ENCODE measurements around the gene BOLA2B. TPM values are rescaled to one million over a fixed set of nuclear protein-coding genes. Genes with fewer than 3 reads are reported as not detected.

BOLA2B gene
- total and polyA plus RNA-seq, 2 of the 4 experiments (the other 2 are of a cell fraction) = 121 to 301 TPM

DNA sequence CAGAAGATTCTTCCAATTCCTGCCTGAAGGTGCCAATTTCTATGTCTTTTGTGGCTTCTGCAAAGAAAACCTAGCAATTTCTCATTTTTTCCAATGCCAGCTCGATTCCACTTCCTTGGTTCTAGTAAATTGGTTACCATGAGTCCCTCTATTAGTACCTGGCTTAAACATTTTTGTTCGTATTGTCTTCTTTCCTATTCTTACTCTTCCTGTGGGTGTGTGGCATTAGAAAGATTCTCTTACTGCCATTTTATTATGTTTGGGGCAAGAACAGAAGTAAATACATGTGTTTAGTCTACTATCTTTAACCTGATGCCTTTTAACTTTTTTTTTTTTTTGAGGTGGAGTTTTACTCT lies 50.1 kb downstream of the BOLA2B start:
- Histone ChIP-seq H4K91ac (ENCODE audit: insufficient read depth, low read depth, low read length) (no peak overlapping the region), H3K36me3 (ENCODE audit: control insufficient read depth, insufficient read depth, low read length) (no peaks in the 10 kb centered on the region), H2BK120ac (ENCODE audit: low read depth, low read length) (no peak overlapping the region), H2AK5ac (ENCODE audit: low read depth, low read length) (no peak overlapping the region), H3K14ac (replicated peaks; ENCODE audit: low read depth, low read length) (no peak overlapping the region), H4K8ac (ENCODE audit: low read depth in 2 of 2, low read length in 2 of 2) (no peak overlapping the region), H3K4ac (ENCODE audit: low read depth, low read length) (no peak overlapping the region), H3K9me3 (ENCODE audit: control insufficient read depth, insufficient read depth, low read length) (no peaks in the 10 kb centered on the region), H2BK20ac (ENCODE audit: low read depth, low read length) (no peak overlapping the region), H3K4me3 (ENCODE audit: insufficient read depth, low read depth, low read length) (no peak overlapping the region), H3K4me2 (ENCODE audit: low read depth, low read length) (no peak overlapping the region), H2AFZ (replicated peaks; ENCODE audit: low read length, poor library complexity) (no peak overlapping the region), H2BK15ac (ENCODE audit: low read depth, low read length) (no peak overlapping the region), H3K9ac (ENCODE audit: low read depth, low read length) (no peak overlapping the region), H2BK5ac (ENCODE audit: low read depth, low read length, poor library complexity, severe bottlenecking) (no peak overlapping the region), H3K9me1 (ENCODE audit: insufficient read depth, low read length) (no peaks in the 10 kb centered on the region), H2AK9ac (replicated peaks; ENCODE audit: low read depth, low read length, poor library complexity) (no peak overlapping the region), H3K23ac (ENCODE audit: low read depth, low read length) (no peak overlapping the region), H4K5ac (ENCODE audit: low read depth, low read length) (no peak overlapping the region), H4K20me1 (ENCODE audit: insufficient read depth, low read length) (no peaks in the 10 kb centered on the region), H3K4me1 (ENCODE audit: control insufficient read depth, insufficient read depth, low read length) (no peaks in the 10 kb centered on the region), H3K27ac (ENCODE audit: insufficient read depth, low read length) (no peak overlapping the region), H3K27me3 (ENCODE audit: control insufficient read depth, insufficient read depth, low read length) (peaks cover 2% of the 10 kb centered on the region), H3K18ac (ENCODE audit: low read depth, low read length) (no peak overlapping the region), H3K56ac (ENCODE audit: extremely low read depth, insufficient read depth, low read length) (no peak overlapping the region), H3K79me1 (ENCODE audit: low read depth in 1 of 2, low read length in 2 of 2) (no peaks in the 10 kb centered on the region)
- no peak for TF ChIP-seq RCOR1 (IDR thresholded peaks at IDR 0.05; ENCODE audit: insufficient replicate concordance, low read length)
- no peak for TF ChIP-seq MXI1 (IDR thresholded peaks at IDR 0.05; ENCODE audit: borderline replicate concordance, low read depth, low read length)
- TF ChIP-seq CHD1 (IDR thresholded peaks at IDR 0.05; ENCODE audit: low read depth, low read length) = no peak
- no peak for TF ChIP-seq POLR2A (IDR thresholded peaks at IDR 0.05; ENCODE audit: low read depth, low read length)
- TF ChIP-seq MAZ (IDR thresholded peaks at IDR 0.05; ENCODE audit: borderline replicate concordance, low read depth, low read length) = no peak
- POLR2A ChIA-PET (ENCODE audit: unreplicated experiment) = no interaction called here
- intact Hi-C loops (cut with micrococcal nuclease) = no loop called here
- in situ Hi-C loops (cut with MboI; ENCODE audit: low sequenced_read_pairs) = no loop called here
- WGBS, 2 experiments (ENCODE audit: extremely low coverage in 2 of 2, insufficient read length in 1 of 2) = no CpG with 5 or more reads among the region's 2 CpGs
- no TSS peak for BruUV-seq (replicated peaks)
- dilution Hi-C loops (cut with HindIII; ENCODE audit: low sequenced_read_pairs, unreplicated experiment) = no loop called here
- DNase-seq (no peak), ATAC-seq (ENCODE audit: low read depth) (no peak)
- CTCF ChIA-PET = no interaction called here

Small RNA genes lying within 50 kb of the gene (microRNA-seq; reads per million reads assigned to microRNA genes)
- gene AC106782.4 (ENCODE audit: insufficient read depth, insufficient read length) = not detected

Small RNA genes lying within 50 kb of the gene (small RNA-seq; reads per million reads assigned to genes)
- 0 reads per million in 5 experiments for gene AC106782.4

Other genes with a start within 250 kb of the BOLA2B start
- 44.2 and 47.0 TPM in 2 replicates for gene TMEM219, start 231.6 kb downstream of the BOLA2B start, total RNA-seq (2012; rRNA removed)
- gene TMEM219, start 231.6 kb downstream of the BOLA2B start, polyA plus RNA-seq (2012; rRNA removed) = 94.3 and 95.3 TPM in 2 replicates
- 31.7 and 32.8 TPM in 2 replicates for gene TAOK2, start 219.8 kb downstream of the BOLA2B start, total RNA-seq (2012; rRNA removed)
- gene TAOK2, start 219.8 kb downstream of the BOLA2B start, polyA plus RNA-seq (2012; rRNA removed) = 23.0 and 26.4 TPM in 2 replicates
- gene HIRIP3, start 198.0 kb downstream of the BOLA2B start, total RNA-seq (2012; rRNA removed) = 5.0 and 5.8 TPM in 2 replicates
- gene HIRIP3, start 198.0 kb downstream of the BOLA2B start, polyA plus RNA-seq (2012; rRNA removed) = 10.5 and 13.7 TPM in 2 replicates
- 42.1 and 42.8 TPM in 2 replicates for gene INO80E, start 197.4 kb downstream of the BOLA2B start, total RNA-seq (2012; rRNA removed)
- 40.9 and 46.5 TPM in 2 replicates for gene INO80E, start 197.4 kb downstream of the BOLA2B start, polyA plus RNA-seq (2012; rRNA removed)
- gene DOC2A, start 182.6 kb downstream of the BOLA2B start, total RNA-seq (2012; rRNA removed) = under 0.01 TPM in 1 of 2 replicates, not detected in the other
- gene DOC2A, start 182.6 kb downstream of the BOLA2B start, polyA plus RNA-seq (2012; rRNA removed) = 0.48 and 0.50 TPM in 2 replicates
- gene C16orf92, start 170.5 kb downstream of the BOLA2B start, total RNA-seq (2012; rRNA removed) = not detected in 2 replicates
- gene C16orf92, start 170.5 kb downstream of the BOLA2B start, polyA plus RNA-seq (2012; rRNA removed) = not detected in 2 replicates
- gene TLCD3B, start 162.4 kb downstream of the BOLA2B start, total RNA-seq (2012; rRNA removed) = not detected in 2 replicates
- 0.14 and 0.19 TPM in 2 replicates for gene TLCD3B, start 162.4 kb downstream of the BOLA2B start, polyA plus RNA-seq (2012; rRNA removed)
- gene ALDOA, start 127.9 kb downstream of the BOLA2B start, total RNA-seq (2012; rRNA removed) = 1,576 and 1,697 TPM in 2 replicates
- 1,990 and 2,139 TPM in 2 replicates for gene ALDOA, start 127.9 kb downstream of the BOLA2B start, polyA plus RNA-seq (2012; rRNA removed)
- 209 and 222 TPM in 2 replicates for gene PPP4C, start 117.7 kb downstream of the BOLA2B start, total RNA-seq (2012; rRNA removed)
- 200 and 202 TPM in 2 replicates for gene PPP4C, start 117.7 kb downstream of the BOLA2B start, polyA plus RNA-seq (2012; rRNA removed)
- gene TBX6, start 101.7 kb downstream of the BOLA2B start, total RNA-seq (2012; rRNA removed) = not detected in 2 replicates
- 0.06 and 0.10 TPM in 2 replicates for gene TBX6, start 101.7 kb downstream of the BOLA2B start, polyA plus RNA-seq (2012; rRNA removed)
- gene YPEL3, start 97.5 kb downstream of the BOLA2B start, total RNA-seq (2012; rRNA removed) = 1.1 and 3.1 TPM in 2 replicates
- gene YPEL3, start 97.5 kb downstream of the BOLA2B start, polyA plus RNA-seq (2012; rRNA removed) = 25.6 and 33.3 TPM in 2 replicates
- under 0.01 and 0.28 TPM in 2 replicates for gene GDPD3, start 80.1 kb downstream of the BOLA2B start, total RNA-seq (2012; rRNA removed)
- gene GDPD3, start 80.1 kb downstream of the BOLA2B start, polyA plus RNA-seq (2012; rRNA removed) = 2.8 and 19.5 TPM in 2 replicates
- gene MAPK3, start 70.4 kb downstream of the BOLA2B start, total RNA-seq (2012; rRNA removed) = 22.5 and 30.8 TPM in 2 replicates
- 137 and 150 TPM in 2 replicates for gene MAPK3, start 70.4 kb downstream of the BOLA2B start, polyA plus RNA-seq (2012; rRNA removed)
- gene CORO1A, start 10.1 kb downstream of the BOLA2B start, total RNA-seq (2012; rRNA removed) = 6.4 and 7.2 TPM in 2 replicates
- gene CORO1A, start 10.1 kb downstream of the BOLA2B start, polyA plus RNA-seq (2012; rRNA removed) = 13.2 and 16.7 TPM in 2 replicates
- 8.4 and 11.4 TPM in 2 replicates for gene SLX1A, start 209 bp upstream of the BOLA2B start, total RNA-seq (2012; rRNA removed)
- gene SLX1A, start 209 bp upstream of the BOLA2B start, polyA plus RNA-seq (2012; rRNA removed) = 35.1 and 44.4 TPM in 2 replicates
- gene SULT1A3, start 5.6 kb upstream of the BOLA2B start, total RNA-seq (2012; rRNA removed) = 0.18 and 1.1 TPM in 2 replicates
- gene SULT1A3, start 5.6 kb upstream of the BOLA2B start, polyA plus RNA-seq (2012; rRNA removed) = 12.8 and 17.2 TPM in 2 replicates
- gene NPIPB13, start 54.8 kb upstream of the BOLA2B start, total RNA-seq (2012; rRNA removed) = 0.28 and 0.54 TPM in 2 replicates
- gene NPIPB13, start 54.8 kb upstream of the BOLA2B start, polyA plus RNA-seq (2012; rRNA removed) = 4.4 and 4.5 TPM in 2 replicates
- gene CD2BP2, start 161.6 kb upstream of the BOLA2B start, total RNA-seq (2012; rRNA removed) = 29.6 and 34.4 TPM in 2 replicates
- 41.1 and 44.0 TPM in 2 replicates for gene CD2BP2, start 161.6 kb upstream of the BOLA2B start, polyA plus RNA-seq (2012; rRNA removed)
- 8.1 and 8.4 TPM in 2 replicates for gene TBC1D10B, start 176.8 kb upstream of the BOLA2B start, total RNA-seq (2012; rRNA removed)
- gene TBC1D10B, start 176.8 kb upstream of the BOLA2B start, polyA plus RNA-seq (2012; rRNA removed) = 24.9 and 26.4 TPM in 2 replicates
- not detected in 2 replicates for gene MYL11, start 181.1 kb upstream of the BOLA2B start, total RNA-seq (2012; rRNA removed)
- 1.1 and 1.2 TPM in 2 replicates for gene MYL11, start 181.1 kb upstream of the BOLA2B start, polyA plus RNA-seq (2012; rRNA removed)
- gene SEPTIN1, start 188.9 kb upstream of the BOLA2B start, total RNA-seq (2012; rRNA removed) = not detected in 2 replicates
- gene SEPTIN1, start 188.9 kb upstream of the BOLA2B start, polyA plus RNA-seq (2012; rRNA removed) = 0.24 and 0.50 TPM in 2 replicates
- 6.6 and 6.9 TPM in 2 replicates for gene ZNF48, start 201.8 kb upstream of the BOLA2B start, total RNA-seq (2012; rRNA removed)
- gene ZNF48, start 201.8 kb upstream of the BOLA2B start, polyA plus RNA-seq (2012; rRNA removed) = 5.8 and 6.7 TPM in 2 replicates
- gene ZNF771, start 213.9 kb upstream of the BOLA2B start, total RNA-seq (2012; rRNA removed) = 5.2 and 5.8 TPM in 2 replicates
- 10.9 and 16.8 TPM in 2 replicates for gene ZNF771, start 213.9 kb upstream of the BOLA2B start, polyA plus RNA-seq (2012; rRNA removed)
- gene DCTPP1, start 236.4 kb upstream of the BOLA2B start, total RNA-seq (2012; rRNA removed) = 23.3 and 24.9 TPM in 2 replicates
- gene DCTPP1, start 236.4 kb upstream of the BOLA2B start, polyA plus RNA-seq (2012; rRNA removed) = 45.5 and 48.9 TPM in 2 replicates

Measured in IMR-90 (cell line).